K562 (cell line): ENCODE results near the gene NAA10. TPM values are rescaled to one million over a fixed set of nuclear protein-coding genes. Genes with fewer than 3 reads are reported as not detected.

ENCODE experiments used
- AFF1 ChIP-seq, 2 experiments: fragments of 450-650 bp; IDR thresholded peaks; 2 replicates each; pipeline ENCODE4 v1.6.1; 2018; ENCODE audit warnings: mild to moderate bottlenecking in 2 of 2, low read depth in 1 of 2; ENCODE audit not compliant: partially characterized antibody in 2 of 2
- ATF7 ChIP-seq: fragments of 450-650 bp; IDR thresholded peaks from 2 replicates; pipeline ENCODE4 v1.7.1; 2014; ENCODE audit warnings: mild to moderate bottlenecking, moderate library complexity
- EZH2 ChIP-seq: IDR thresholded peaks from 2 replicates; pipeline ENCODE4 v1.6.1; 2012; ENCODE audit warnings: low read depth, mild to moderate bottlenecking, inconsistent platforms, low read length, borderline replicate concordance
- FOXM1 ChIP-seq, 2 experiments: fragments of 450-650 bp in 1 of 2; sonication (generic) in 1 of 2; formaldehyde crosslinking in 1 of 2; IDR thresholded peaks; 2 replicates each; pipeline versions ENCODE4 v1.6.1 to v1.9.0; 2017 to 2022; ENCODE audit warnings: low read depth in 2 of 2, mild to moderate bottlenecking in 2 of 2, missing genetic modification reagents in 1 of 2, moderate library complexity in 1 of 2
- HDAC1 ChIP-seq, 2 experiments: fragments of 450-650 bp; IDR thresholded peaks; 2 replicates each; pipeline ENCODE4 v1.6.1; 2016 to 2017; ENCODE audit warnings: inconsistent platforms in 1 of 2, mild to moderate bottlenecking in 1 of 2, moderate library complexity in 1 of 2
- HES1 ChIP-seq: fragments of 450-650 bp; IDR thresholded peaks from 2 replicates; pipeline ENCODE4 v1.6.1; 2016; ENCODE audit warnings: low read depth, mild to moderate bottlenecking, moderate library complexity
- LCOR ChIP-seq: sonication (generic); formaldehyde crosslinking; IDR thresholded peaks from 2 replicates; pipeline ENCODE4 v1.8.0; 2022; ENCODE audit warnings: mild to moderate bottlenecking, missing genetic modification reagents
- MEIS2 ChIP-seq: fragments of 450-650 bp; IDR thresholded peaks from 2 replicates; pipeline ENCODE4 v1.6.1; 2014; ENCODE audit warnings: mild to moderate bottlenecking; ENCODE audit not compliant: partially characterized antibody
- MTA1 ChIP-seq: fragments of 450-650 bp; IDR thresholded peaks from 2 replicates; pipeline ENCODE4 v1.6.1; 2017; ENCODE audit warnings: borderline replicate concordance
- ZBTB9 ChIP-seq: fragments of 450-650 bp; formaldehyde crosslinking; IDR thresholded peaks from 2 replicates; pipeline ENCODE4 v1.4.0; 2020; ENCODE audit warnings: mild to moderate bottlenecking, moderate library complexity
- ZSCAN32 ChIP-seq: fragments of 450-650 bp; formaldehyde crosslinking; IDR thresholded peaks from 2 replicates; pipeline ENCODE4 v1.4.0; 2020; ENCODE audit warnings: mild to moderate bottlenecking, moderate library complexity
- polyA plus RNA-seq, 8 experiments: library from polyadenylated mRNA; depleted of rRNA in 4 of 8; stranded (reverse) in 5 of 8; unstranded in 3 of 8; fragments of >200 nt; fragmentation: Nextera tagmentation in 2 of 8; fragmentation: Illumina TruSeq in 1 of 8; extraction: Ambion mirVana in 2 of 8; extraction: Trizol in 1 of 8; gene quantifications; 2 replicates each; pipeline versions ENCODE4 v1.2.1 to v1.2.3, GENCODE V29; 2011 to 2014; ENCODE audit warnings: inconsistent platforms in 1 of 8, missing spikeins in 1 of 8
- total RNA-seq, 7 experiments: library from RNA; depleted of rRNA in 6 of 7; stranded (reverse); fragments of >200 nt in 6 of 7; fragmentation: Illumina TruSeq in 2 of 7; extraction: Trizol in 2 of 7; gene quantifications; 2 replicates each; pipeline versions ENCODE4 v1.2.1 to v1.2.3, GENCODE V29; 2011 to 2021; ENCODE audit warnings: low replicate concordance in 1 of 7

NAA10 gene
- total and polyA plus RNA-seq, 9 of the 15 experiments (the other 6 are each of a cell fraction or from before 2014, with no cell fraction given): 11.1 to 250 (median 134) TPM

GRCh38 chrX:153897899-153898298 is 36.9 kb downstream of the NAA10 start (continued):
- TF ChIP-seq ZSCAN32 (CRISPR knock-in tag): no peak
- TF ChIP-seq ATF7: peak; percentile 58
- peak; percentile 83; the same call in 1 of the 2 replicates for TF ChIP-seq EZH2
- peak; percentile 95 for TF ChIP-seq MEIS2
- TF ChIP-seq HDAC1 (IDR thresholded peaks at IDR 0.05): peak; percentile 96 to 99
- peak in 1 of 2 experiments; percentile 90 for TF ChIP-seq AFF1 (IDR thresholded peaks at IDR 0.05; ENCODE audit: low read depth in 1 of 2, partially characterized antibody in 2 of 2)
- TF ChIP-seq LCOR: no peak
- TF ChIP-seq MTA1: peak; percentile 81
- peak; percentile 70; the same call in 1 of the 2 replicates for TF ChIP-seq ZBTB9 (CRISPR knock-in tag)
- peak; percentile 97 for TF ChIP-seq HES1
- peak; percentile 98 for TF ChIP-seq FOXM1 (IDR thresholded peaks at IDR 0.05; ENCODE audit: low read depth)
- TF ChIP-seq FOXM1 (CRISPR knock-in tag; IDR thresholded peaks at IDR 0.05; ENCODE audit: low read depth): no peak
- TF ChIP-seq, all 486 proteins: peak for 142
